A549 (cell line): ENCODE results near the gene AURKB.

ENCODE experiments used
- CTCF ChIP-seq: fragments of >200 bp; sonication (Bioruptor Twin); formaldehyde crosslinking; IDR thresholded peaks from 3 replicates; pipeline ENCODE4 v1.5.1; 2016
- EP300 ChIP-seq, 2 experiments: fragments of >200 bp; sonication (Bioruptor Twin); formaldehyde crosslinking; IDR thresholded peaks; 2 replicates in 1 of 2; 3 replicates in 1 of 2; pipeline ENCODE4 v1.6.1; 2016 to 2017
- HDAC2 ChIP-seq: fragments of 200-600 bp; sonication (generic); IDR thresholded peaks from 2 replicates; pipeline ENCODE4 v1.6.1; 2016
- JUN ChIP-seq, 2 experiments: fragments of >200 bp; sonication (Bioruptor Twin); formaldehyde crosslinking; IDR thresholded peaks; 2 replicates in 1 of 2; 3 replicates in 1 of 2; pipeline ENCODE4 v1.6.1; 2016 to 2017
- JUNB ChIP-seq: fragments of >200 bp; sonication (Bioruptor Twin); formaldehyde crosslinking; IDR thresholded peaks from 2 replicates; pipeline ENCODE4 v1.6.1; 2016
- KDM5A ChIP-seq: fragments of 200-600 bp; sonication (generic); IDR thresholded peaks from 2 replicates; pipeline ENCODE4 v1.6.1; 2016; ENCODE audit warnings: antibody characterized with exemption, mild to moderate bottlenecking
- POLR2A ChIP-seq: IDR thresholded peaks from 2 replicates; pipeline ENCODE4 v1.6.1; 2012; ENCODE audit warnings: mild to moderate bottlenecking, low read length
- POLR2AphosphoS2 ChIP-seq: conservative IDR thresholded peaks from 2 replicates; pipeline ENCODE4 v1.6.1; 2012; ENCODE audit warnings: low read length, improper control_type of control experiment, inconsistent platforms
- RFX5 ChIP-seq: fragments of 450-650 bp; IDR thresholded peaks from 2 replicates; pipeline ENCODE4 v1.7.1; 2014; ENCODE audit warnings: antibody characterized with exemption, mild to moderate bottlenecking, moderate library complexity
- SMC3 ChIP-seq: fragments of >200 bp; sonication (Bioruptor Twin); formaldehyde crosslinking; IDR thresholded peaks from 3 replicates; pipeline ENCODE4 v1.6.1; 2018; ENCODE audit warnings: inconsistent platforms
- TF ChIP-seq, protein P1 (sequence below): IDR thresholded peaks from 2 replicates; pipeline ENCODE4 v1.6.1; 2012; ENCODE audit warnings: low read depth, borderline replicate concordance
- TF ChIP-seq, protein P2 (sequence below): IDR thresholded peaks from 2 replicates; pipeline ENCODE4 v1.6.1; 2012

- TF ChIP-seq CTCF (no peak), SMC3 (no peak), JUN (IDR thresholded peaks at IDR 0.05) (no peak), KDM5A (no peak), HDAC2 (no peak; the same call in 1 of the 2 replicates), RFX5 (no peak), POLR2AphosphoS2 (no peak), EP300 (IDR thresholded peaks at IDR 0.05) (no peak), JUNB (no peak), POLR2A (no peak)
- TF ChIP-seq, protein P1, sequence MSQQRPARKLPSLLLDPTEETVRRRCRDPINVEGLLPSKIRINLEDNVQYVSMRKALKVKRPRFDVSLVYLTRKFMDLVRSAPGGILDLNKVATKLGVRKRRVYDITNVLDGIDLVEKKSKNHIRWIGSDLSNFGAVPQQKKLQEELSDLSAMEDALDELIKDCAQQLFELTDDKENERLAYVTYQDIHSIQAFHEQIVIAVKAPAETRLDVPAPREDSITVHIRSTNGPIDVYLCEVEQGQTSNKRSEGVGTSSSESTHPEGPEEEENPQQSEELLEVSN = no peak; the same call in 1 of the 2 replicates
- TF ChIP-seq, protein P2, sequence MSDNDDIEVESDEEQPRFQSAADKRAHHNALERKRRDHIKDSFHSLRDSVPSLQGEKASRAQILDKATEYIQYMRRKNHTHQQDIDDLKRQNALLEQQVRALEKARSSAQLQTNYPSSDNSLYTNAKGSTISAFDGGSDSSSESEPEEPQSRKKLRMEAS = no peak
Measured at GRCh38 chr17:8210761-8211458, 535 bp upstream of the AURKB start.
